ENCODE results near the gene IVL.

The IVL gene

GRCh38 chr1:152909206-152909605 lies 860 bp downstream of the IVL start:
- no peaks in the 10 kb centered on the region for H4K20me1 ChIP-seq (ENCODE audit: insufficient read depth, low read length, poor library complexity, severe bottlenecking)
- H3K4me2 ChIP-seq (ENCODE audit: low read depth, low read length, poor library complexity, severe bottlenecking), result no peak overlapping the region
- H3K79me2 ChIP-seq (ENCODE audit: insufficient read depth, low read length), result no peaks in the 10 kb centered on the region
- H3K9ac ChIP-seq (ENCODE audit: low read depth, low read length, poor library complexity, severe bottlenecking), result no peak overlapping the region
- H3K4me3 ChIP-seq (ENCODE audit: low read length, poor library complexity, severe bottlenecking), result no peak overlapping the region
- H3K9me3 ChIP-seq (ENCODE audit: insufficient read depth, low read depth, low read length), result no peaks in the 10 kb centered on the region
- H3K36me3 ChIP-seq (ENCODE audit: insufficient read depth, low read length), result no peaks in the 10 kb centered on the region
- no peak overlapping the region for H2AFZ ChIP-seq (ENCODE audit: low read length)
- no peaks in the 10 kb centered on the region for H3K9me2 ChIP-seq (replicated peaks; ENCODE audit: low read depth, low read length)
- no peaks in the 10 kb centered on the region for H3K4me1 ChIP-seq (ENCODE audit: insufficient read depth, low read length, poor library complexity, severe bottlenecking)
- no peaks in the 10 kb centered on the region for H3F3A ChIP-seq (ENCODE audit: low read depth)
- TF ChIP-seq CTCF (conservative IDR thresholded peaks at IDR 0.05; ENCODE audit: low read length) (no peak), EZH2phosphoT487 (IDR thresholded peaks at IDR 0.05; ENCODE audit: borderline replicate concordance) (no peak)
- no peaks in the 10 kb centered on the region for H3K27me3 ChIP-seq (ENCODE audit: insufficient read depth, low read length, poor library complexity, severe bottlenecking)

- H3K4me2 ChIP-seq (ENCODE audit: low read depth, low read length, poor library complexity, severe bottlenecking), result no peak overlapping the region
- no peaks in the 10 kb centered on the region for H3F3A ChIP-seq (ENCODE audit: low read depth)
- no peaks in the 10 kb centered on the region for H3K36me3 ChIP-seq (ENCODE audit: insufficient read depth, low read length)
- H3K9me2 ChIP-seq (replicated peaks; ENCODE audit: low read depth, low read length), result no peaks in the 10 kb centered on the region
- H3K4me1 ChIP-seq (ENCODE audit: insufficient read depth, low read length, poor library complexity, severe bottlenecking), result no peaks in the 10 kb centered on the region
- no peaks in the 10 kb centered on the region for H4K20me1 ChIP-seq (ENCODE audit: insufficient read depth, low read length, poor library complexity, severe bottlenecking)
- TF ChIP-seq EZH2phosphoT487 (IDR thresholded peaks at IDR 0.05; ENCODE audit: borderline replicate concordance) (no peak), CTCF (conservative IDR thresholded peaks at IDR 0.05; ENCODE audit: low read length) (no peak)
- H3K9me3 ChIP-seq (ENCODE audit: insufficient read depth, low read depth, low read length), result no peaks in the 10 kb centered on the region
- H2AFZ ChIP-seq (ENCODE audit: low read length), result no peak overlapping the region
- no peaks in the 10 kb centered on the region for H3K27me3 ChIP-seq (ENCODE audit: insufficient read depth, low read length, poor library complexity, severe bottlenecking)
- H3K4me3 ChIP-seq (ENCODE audit: low read length, poor library complexity, severe bottlenecking), result no peak overlapping the region
- no peaks in the 10 kb centered on the region for H3K79me2 ChIP-seq (ENCODE audit: insufficient read depth, low read length)
- H3K9ac ChIP-seq (ENCODE audit: low read depth, low read length, poor library complexity, severe bottlenecking), result no peak overlapping the region
Observed at GRCh38 chr1:152912471-152912870, 4.1 kb downstream of the IVL start.

GRCh38 chr1:152912900-152913299 lies 4.6 kb downstream of the IVL start:
- Histone ChIP-seq H3F3A (ENCODE audit: low read depth) (no peaks in the 10 kb centered on the region), H3K4me2 (ENCODE audit: low read depth, low read length, poor library complexity, severe bottlenecking) (no peak overlapping the region), H3K9ac (ENCODE audit: low read depth, low read length, poor library complexity, severe bottlenecking) (no peak overlapping the region), H3K27me3 (ENCODE audit: insufficient read depth, low read length, poor library complexity, severe bottlenecking) (no peaks in the 10 kb centered on the region), H3K4me3 (ENCODE audit: low read length, poor library complexity, severe bottlenecking) (no peak overlapping the region), H3K36me3 (ENCODE audit: insufficient read depth, low read length) (no peaks in the 10 kb centered on the region), H3K4me1 (ENCODE audit: insufficient read depth, low read length, poor library complexity, severe bottlenecking) (no peaks in the 10 kb centered on the region), H3K79me2 (ENCODE audit: insufficient read depth, low read length) (no peaks in the 10 kb centered on the region), H3K9me3 (ENCODE audit: insufficient read depth, low read depth, low read length) (no peaks in the 10 kb centered on the region), H4K20me1 (ENCODE audit: insufficient read depth, low read length, poor library complexity, severe bottlenecking) (no peaks in the 10 kb centered on the region), H3K9me2 (replicated peaks; ENCODE audit: low read depth, low read length) (no peaks in the 10 kb centered on the region), H2AFZ (ENCODE audit: low read length) (no peak overlapping the region)
- TF ChIP-seq EZH2phosphoT487 (IDR thresholded peaks at IDR 0.05; ENCODE audit: borderline replicate concordance), result no peak

- H3K27me3 ChIP-seq (ENCODE audit: insufficient read depth, low read length, poor library complexity, severe bottlenecking), result no peaks in the 10 kb centered on the region
- no peak for TF ChIP-seq EZH2phosphoT487 (IDR thresholded peaks at IDR 0.05; ENCODE audit: borderline replicate concordance)
- TF ChIP-seq CTCF (conservative IDR thresholded peaks at IDR 0.05; ENCODE audit: low read length), result no peak
- H3K4me3 ChIP-seq (ENCODE audit: low read length, poor library complexity, severe bottlenecking), result no peak overlapping the region
- no peaks in the 10 kb centered on the region for H3K36me3 ChIP-seq (ENCODE audit: insufficient read depth, low read length)
- H3K4me2 ChIP-seq (ENCODE audit: low read depth, low read length, poor library complexity, severe bottlenecking), result no peak overlapping the region
- no peaks in the 10 kb centered on the region for H3K9me2 ChIP-seq (replicated peaks; ENCODE audit: low read depth, low read length)
- no peaks in the 10 kb centered on the region for H3K79me2 ChIP-seq (ENCODE audit: insufficient read depth, low read length)
- H3K9ac ChIP-seq (ENCODE audit: low read depth, low read length, poor library complexity, severe bottlenecking), result no peak overlapping the region
- no peaks in the 10 kb centered on the region for H3K4me1 ChIP-seq (ENCODE audit: insufficient read depth, low read length, poor library complexity, severe bottlenecking)
- no peak overlapping the region for H2AFZ ChIP-seq (ENCODE audit: low read length)
- H3F3A ChIP-seq (ENCODE audit: low read depth), result no peaks in the 10 kb centered on the region
- no peaks in the 10 kb centered on the region for H4K20me1 ChIP-seq (ENCODE audit: insufficient read depth, low read length, poor library complexity, severe bottlenecking)
- H3K9me3 ChIP-seq (ENCODE audit: insufficient read depth, low read depth, low read length), result no peaks in the 10 kb centered on the region
Observed at GRCh38 chr1:152917794-152918193, 9.4 kb downstream of the IVL start.
